SK-N-SH (cell line): ENCODE results near the gene UNC13B. TPM values are rescaled to one million over a fixed set of nuclear protein-coding genes. Genes with fewer than 3 reads are reported as not detected.

Source experiments
- CTCF ChIA-PET: fragments of 300-600, 350-600 bp; formaldehyde crosslinking; extraction: SDS; loops from one replicate; lab custom pipeline; 2021; lab: Yijun Ruan, JAX
- POLR2A ChIA-PET: fragments of 350-600 bp; sonication (Branson Sonifier 250); formaldehyde crosslinking; extraction: SDS; loops from one replicate; lab custom pipeline; 2020; ENCODE audit warnings: antibody characterized with exemption, inconsistent platforms; lab: Yijun Ruan, JAX
- DNase-seq: peaks from one replicate; pipeline ENCODE4 v3.0.0; 2012
- H2AFZ ChIP-seq: fragments of 200-600 bp; sonication (generic); 2 replicates; pipeline ENCODE4 v1.8.1; 2016; ENCODE audit warnings: antibody characterized with exemption, mild to moderate bottlenecking, low read depth
- H3F3A ChIP-seq: fragments of 200-600 bp; sonication (generic); replicated peaks from 2 replicates; pipeline ENCODE3; 2016; ENCODE audit warnings: antibody characterized with exemption, mild to moderate bottlenecking; ENCODE audit not compliant: insufficient read depth
- H3K27ac ChIP-seq, 2 experiments: fragments of 200-500 bp in 1 of 2; fragments of 200-600 bp in 1 of 2; sonication (Bioruptor generic) in 1 of 2; sonication (generic), shearing (Covaris generic) in 1 of 2; 2 replicates each; pipeline versions ENCODE4 v1.5.1 to v1.6.1; 2014 to 2016; ENCODE audit warnings: low read depth in 2 of 2, inconsistent platforms in 1 of 2, low read length in 1 of 2, mild to moderate bottlenecking in 1 of 2, mixed read lengths in 1 of 2
- H3K27me3 ChIP-seq: fragments of 200-600 bp; sonication (generic), shearing (Covaris generic); 2 replicates; pipeline ENCODE4 v1.6.1; 2016; ENCODE audit warnings: mixed run types; ENCODE audit not compliant: insufficient read depth
- H3K36me3 ChIP-seq, 2 experiments: fragments of 200-500 bp in 1 of 2; fragments of 200-600 bp in 1 of 2; sonication (Bioruptor generic) in 1 of 2; sonication (generic) in 1 of 2; replicated peaks in 1 of 2; 2 replicates each; pipeline versions ENCODE3 to v1.5.1; 2014 to 2016; ENCODE audit warnings: low read length in 1 of 2, mild to moderate bottlenecking in 1 of 2; ENCODE audit not compliant: insufficient read depth in 2 of 2, control insufficient read depth in 1 of 2
- H3K4me1 ChIP-seq, 2 experiments: fragments of 200-500 bp in 1 of 2; fragments of 200-600 bp in 1 of 2; sonication (Bioruptor generic) in 1 of 2; sonication (generic), shearing (Covaris generic) in 1 of 2; 2 replicates each; pipeline versions ENCODE4 v1.5.1 to v1.6.1; 2014 to 2016; ENCODE audit warnings: low read depth in 1 of 2, low read length in 1 of 2, mixed run types in 1 of 2; ENCODE audit not compliant: insufficient read depth in 2 of 2, control insufficient read depth in 1 of 2
- H3K4me2 ChIP-seq: fragments of 200-600 bp; sonication (generic), shearing (Covaris generic); 2 replicates; pipeline ENCODE4 v1.6.1; 2017; ENCODE audit warnings: mixed run types
- H3K4me3 ChIP-seq, 2 experiments: fragments of 200-500 bp in 1 of 2; fragments of 200-600 bp in 1 of 2; sonication (Bioruptor generic) in 1 of 2; sonication (generic), shearing (Covaris generic) in 1 of 2; 2 replicates each; pipeline versions ENCODE4 v1.5.1 to v1.8.1; 2014 to 2016; ENCODE audit warnings: low read depth in 2 of 2, inconsistent platforms in 1 of 2, low read length in 1 of 2, mild to moderate bottlenecking in 1 of 2, mixed read lengths in 1 of 2, moderate library complexity in 1 of 2
- H3K79me2 ChIP-seq: fragments of 200-600 bp; sonication (generic); 2 replicates; pipeline ENCODE4 v1.8.1; 2017; ENCODE audit warnings: mild to moderate bottlenecking; ENCODE audit not compliant: insufficient read depth
- H3K9ac ChIP-seq: fragments of 200-600 bp; sonication (generic); 2 replicates; pipeline ENCODE4 v1.6.1; 2017; ENCODE audit warnings: mixed run types
- H3K9me2 ChIP-seq: fragments of 200-600 bp; sonication (generic); 2 replicates; pipeline ENCODE4 v1.6.1; 2017; ENCODE audit warnings: mixed run types
- H3K9me3 ChIP-seq: fragments of 200-600 bp; sonication (generic); 2 replicates; pipeline ENCODE4 v1.6.1; 2017; ENCODE audit warnings: mixed run types, mild to moderate bottlenecking, moderate library complexity
- H4K20me1 ChIP-seq: fragments of 200-600 bp; sonication (generic); 2 replicates; pipeline ENCODE4 v1.6.1; 2017; ENCODE audit warnings: mild to moderate bottlenecking, mixed run types; ENCODE audit not compliant: insufficient read depth
- CHD2 ChIP-seq: fragments of 150-350 bp; IDR thresholded peaks from 2 replicates; pipeline ENCODE4 v1.6.1; 2018; ENCODE audit warnings: low read length; ENCODE audit not compliant: partially characterized antibody
- FOXM1 ChIP-seq: IDR thresholded peaks from 2 replicates; pipeline ENCODE4 v1.4.0; 2012; ENCODE audit warnings: low read depth, mild to moderate bottlenecking
- GABPA ChIP-seq: IDR thresholded peaks from 2 replicates; pipeline ENCODE4 v1.4.0; 2012; ENCODE audit warnings: low read depth, mild to moderate bottlenecking
- IRF3 ChIP-seq: fragments of 150-350 bp; IDR thresholded peaks from 2 replicates; pipeline ENCODE4 v1.6.1; 2016; ENCODE audit warnings: mild to moderate bottlenecking, low read depth, low read length
- MEF2A ChIP-seq: IDR thresholded peaks from 2 replicates; pipeline ENCODE4 v1.4.0; 2012; ENCODE audit warnings: low read depth, borderline replicate concordance
- MXI1 ChIP-seq: IDR thresholded peaks from 2 replicates; pipeline ENCODE4 v1.6.1; 2012; ENCODE audit warnings: mild to moderate bottlenecking, low read depth, low read length, improper control_type of control experiment
- POLR2AphosphoS5 ChIP-seq: IDR thresholded peaks from 2 replicates; pipeline ENCODE4 v1.6.1; 2012; ENCODE audit warnings: low read depth, low read length
- RCOR1 ChIP-seq: fragments of 150-350 bp; IDR thresholded peaks from 2 replicates; pipeline ENCODE4 v1.6.1; 2017; ENCODE audit warnings: antibody characterized with exemption, low read length
- RFX5 ChIP-seq: IDR thresholded peaks from 2 replicates; pipeline ENCODE4 v1.6.1; 2012; ENCODE audit warnings: mild to moderate bottlenecking, improper control_type of control experiment, low read length
- SIN3A ChIP-seq: IDR thresholded peaks from 2 replicates; pipeline ENCODE4 v1.6.1; 2012; ENCODE audit warnings: low read depth, mild to moderate bottlenecking, low read length, moderate library complexity, borderline replicate concordance
- SMC3 ChIP-seq: IDR thresholded peaks from 2 replicates; pipeline ENCODE4 v1.6.1; 2012; ENCODE audit warnings: low read depth, low read length, improper control_type of control experiment
- TCF12 ChIP-seq: IDR thresholded peaks from 2 replicates; pipeline ENCODE4 v1.4.0; 2012
- WGBS: methylation state at CpG from one replicate; pipeline ENCODE4 v1.1.6; 2017; ENCODE audit warnings: low lambda C conversion rate; 5-methylcytosine and 5-hydroxymethylcytosine counted together
- polyA plus RNA-seq, 3 experiments: library from polyadenylated mRNA; depleted of rRNA; stranded (reverse); fragments of >200 nt; gene quantifications; 2 replicates each; pipeline ENCODE4 v1.2.3, GENCODE V29; 2012
- TF ChIP-seq, protein P1 (sequence below): IDR thresholded peaks from 2 replicates; pipeline ENCODE4 v1.6.1; 2012; ENCODE audit warnings: mild to moderate bottlenecking, low read depth, low read length, moderate library complexity
- TF ChIP-seq, protein P2 (sequence below): fragments of 200-600 bp; sonication (generic); IDR thresholded peaks from 2 replicates; pipeline ENCODE4 v1.6.1; 2017; ENCODE audit warnings: antibody characterized with exemption, mild to moderate bottlenecking, moderate library complexity

Gene UNC13B
- polyA plus RNA-seq, 1 of the 3 experiments (the other 2 are of a cell fraction): 8.1 TPM

- Histone ChIP-seq H3K27ac (no peak overlapping the region), H3K79me2 (no peaks in the 10 kb centered on the region), H3K9me2 (no peaks in the 10 kb centered on the region), H3K4me2 (no peak overlapping the region), H4K20me1 (no peaks in the 10 kb centered on the region), H3K4me1 (no peaks in the 10 kb centered on the region), H2AFZ (no peak overlapping the region), H3K9me3 (no peaks in the 10 kb centered on the region), H3K9ac (no peak overlapping the region), H3K4me3 (no peak overlapping the region), H3F3A (no peaks in the 10 kb centered on the region), H3K27me3 (no peaks in the 10 kb centered on the region), H3K36me3 (peaks cover 3 to 6% of the 10 kb centered on the region in 2 experiments)
- ChIA-PET CTCF (interaction anchor here (1.1 kb wide), 2 partner anchors 9 to 11 kb away, joined by 3 to 4 read pairs; no protein-coding TSS in a partner anchor), POLR2A (no interaction called here)
- DNase-seq: no peak
- 97% methylated on average over 4 of the region's 4 CpGs for WGBS
- TF ChIP-seq MEF2A (no peak), RCOR1 (no peak), RFX5 (no peak), POLR2AphosphoS5 (no peak), IRF3 (no peak), MXI1 (no peak), SIN3A (no peak), SMC3 (no peak), FOXM1 (no peak), CHD2 (no peak), TCF12 (no peak), GABPA (no peak)
- TF ChIP-seq, protein P1, sequence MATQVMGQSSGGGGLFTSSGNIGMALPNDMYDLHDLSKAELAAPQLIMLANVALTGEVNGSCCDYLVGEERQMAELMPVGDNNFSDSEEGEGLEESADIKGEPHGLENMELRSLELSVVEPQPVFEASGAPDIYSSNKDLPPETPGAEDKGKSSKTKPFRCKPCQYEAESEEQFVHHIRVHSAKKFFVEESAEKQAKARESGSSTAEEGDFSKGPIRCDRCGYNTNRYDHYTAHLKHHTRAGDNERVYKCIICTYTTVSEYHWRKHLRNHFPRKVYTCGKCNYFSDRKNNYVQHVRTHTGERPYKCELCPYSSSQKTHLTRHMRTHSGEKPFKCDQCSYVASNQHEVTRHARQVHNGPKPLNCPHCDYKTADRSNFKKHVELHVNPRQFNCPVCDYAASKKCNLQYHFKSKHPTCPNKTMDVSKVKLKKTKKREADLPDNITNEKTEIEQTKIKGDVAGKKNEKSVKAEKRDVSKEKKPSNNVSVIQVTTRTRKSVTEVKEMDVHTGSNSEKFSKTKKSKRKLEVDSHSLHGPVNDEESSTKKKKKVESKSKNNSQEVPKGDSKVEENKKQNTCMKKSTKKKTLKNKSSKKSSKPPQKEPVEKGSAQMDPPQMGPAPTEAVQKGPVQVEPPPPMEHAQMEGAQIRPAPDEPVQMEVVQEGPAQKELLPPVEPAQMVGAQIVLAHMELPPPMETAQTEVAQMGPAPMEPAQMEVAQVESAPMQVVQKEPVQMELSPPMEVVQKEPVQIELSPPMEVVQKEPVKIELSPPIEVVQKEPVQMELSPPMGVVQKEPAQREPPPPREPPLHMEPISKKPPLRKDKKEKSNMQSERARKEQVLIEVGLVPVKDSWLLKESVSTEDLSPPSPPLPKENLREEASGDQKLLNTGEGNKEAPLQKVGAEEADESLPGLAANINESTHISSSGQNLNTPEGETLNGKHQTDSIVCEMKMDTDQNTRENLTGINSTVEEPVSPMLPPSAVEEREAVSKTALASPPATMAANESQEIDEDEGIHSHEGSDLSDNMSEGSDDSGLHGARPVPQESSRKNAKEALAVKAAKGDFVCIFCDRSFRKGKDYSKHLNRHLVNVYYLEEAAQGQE: no peak
- TF ChIP-seq, protein P2, sequence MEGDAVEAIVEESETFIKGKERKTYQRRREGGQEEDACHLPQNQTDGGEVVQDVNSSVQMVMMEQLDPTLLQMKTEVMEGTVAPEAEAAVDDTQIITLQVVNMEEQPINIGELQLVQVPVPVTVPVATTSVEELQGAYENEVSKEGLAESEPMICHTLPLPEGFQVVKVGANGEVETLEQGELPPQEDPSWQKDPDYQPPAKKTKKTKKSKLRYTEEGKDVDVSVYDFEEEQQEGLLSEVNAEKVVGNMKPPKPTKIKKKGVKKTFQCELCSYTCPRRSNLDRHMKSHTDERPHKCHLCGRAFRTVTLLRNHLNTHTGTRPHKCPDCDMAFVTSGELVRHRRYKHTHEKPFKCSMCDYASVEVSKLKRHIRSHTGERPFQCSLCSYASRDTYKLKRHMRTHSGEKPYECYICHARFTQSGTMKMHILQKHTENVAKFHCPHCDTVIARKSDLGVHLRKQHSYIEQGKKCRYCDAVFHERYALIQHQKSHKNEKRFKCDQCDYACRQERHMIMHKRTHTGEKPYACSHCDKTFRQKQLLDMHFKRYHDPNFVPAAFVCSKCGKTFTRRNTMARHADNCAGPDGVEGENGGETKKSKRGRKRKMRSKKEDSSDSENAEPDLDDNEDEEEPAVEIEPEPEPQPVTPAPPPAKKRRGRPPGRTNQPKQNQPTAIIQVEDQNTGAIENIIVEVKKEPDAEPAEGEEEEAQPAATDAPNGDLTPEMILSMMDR: no peak
Measured at GRCh38 chr9:35313460-35313859, 151.7 kb downstream of the UNC13B start.
